T-cell (primary cell): Measurements from ENCODE around the gene FZD10. TPM values are rescaled to one million over a fixed set of nuclear protein-coding genes. Genes with fewer than 3 reads are reported as not detected.

Experiments used
- ATAC-seq, 4 experiments: fragments of 200-7000 bp in 3 of 4; fragments of 150-1000 bp in 1 of 4; cut with Tn5 transposase; replicated peaks in 1 of 4; 1 replicate in 3 of 4; 2 replicates in 1 of 4; pipeline ENCODE4 v1.10.0; 2021; ENCODE audit warnings: moderate library complexity in 3 of 4, mild to moderate bottlenecking in 2 of 4, moderate number of reproducible peaks in 1 of 4
- CTCF ChIA-PET, 2 donors: fragments of 300-600 bp; sonication (Branson Sonifier 250); formaldehyde crosslinking; loops; one replicate each; lab custom pipeline; 2022; ENCODE audit warnings: antibody characterized with exemption in 2 of 2; lab: Charles Lee
- POLR2A ChIA-PET, 2 donors: fragments of 300-600 bp; sonication (Branson Sonifier 250); formaldehyde crosslinking; loops; one replicate each; lab custom pipeline; 2022; ENCODE audit warnings: antibody characterized with exemption in 2 of 2; lab: Charles Lee
- DNase-seq, 35 experiments: peaks; one replicate each; pipeline versions ENCODE4 v3.0.0 to v3.0.0-alpha.2; 2013 to 2023
- H3K27ac ChIP-seq: one replicate; pipeline ENCODE4 v1.5.1; 2013; ENCODE audit warnings: low read length
- H3K27me3 ChIP-seq, 2 experiments: replicated peaks in 1 of 2; 1 replicate in 1 of 2; 2 replicates in 1 of 2; pipeline versions ENCODE4 v1.6.1 to v1.7.0; 2013; ENCODE audit warnings: low read length in 1 of 2, mixed read lengths in 1 of 2; ENCODE audit not compliant: control insufficient read depth in 2 of 2, insufficient read depth in 2 of 2; ENCODE audit errors: extremely low read depth in 1 of 2
- H3K36me3 ChIP-seq, 2 donors: 1 replicate in 1 of 2; 2 replicates in 1 of 2; pipeline versions ENCODE4 v1.6.1 to v1.7.0; 2013; ENCODE audit warnings: low read length in 1 of 2; ENCODE audit not compliant: control insufficient read depth in 2 of 2, insufficient read depth in 1 of 2; ENCODE audit errors: extremely low read depth in 1 of 2
- H3K4me1 ChIP-seq, 2 experiments: 1 replicate in 1 of 2; 2 replicates in 1 of 2; pipeline versions ENCODE4 v1.6.1 to v1.7.0; 2013; ENCODE audit warnings: low read length in 2 of 2, mixed read lengths in 1 of 2; ENCODE audit not compliant: insufficient read depth in 2 of 2, control insufficient read depth in 1 of 2; ENCODE audit errors: extremely low read depth in 1 of 2
- H3K4me3 ChIP-seq, 2 donors: 1 replicate in 1 of 2; 2 replicates in 1 of 2; pipeline versions ENCODE4 v1.5.1 to v1.7.0; 2013; ENCODE audit warnings: mild to moderate bottlenecking in 2 of 2, low read length in 1 of 2, moderate library complexity in 1 of 2; ENCODE audit not compliant: control insufficient read depth in 1 of 2; ENCODE audit errors: extremely low read depth in 1 of 2
- H3K9me3 ChIP-seq: 2 replicates; pipeline ENCODE4 v1.7.0; 2013
- H3K27ac Mint-ChIP-seq, 2 donors: one replicate each; pipeline ENCODE4 v1.8.0; 2020 to 2021; ENCODE audit warnings: mild to moderate bottlenecking in 2 of 2, mixed read lengths in 2 of 2
- H3K27me3 Mint-ChIP-seq, 2 donors: one replicate each; pipeline ENCODE4 v1.8.0; 2021 to 2022; ENCODE audit warnings: mixed read lengths in 2 of 2
- H3K36me3 Mint-ChIP-seq: one replicate; pipeline ENCODE4 v1.8.0; 2021; ENCODE audit warnings: mixed read lengths
- H3K4me1 Mint-ChIP-seq, 3 donors: one replicate each; pipeline ENCODE4 v1.8.0; 2020 to 2022; ENCODE audit warnings: mixed read lengths in 3 of 3, mild to moderate bottlenecking in 1 of 3
- H3K4me3 Mint-ChIP-seq, 3 donors: one replicate each; pipeline ENCODE4 v1.8.0; 2020 to 2022; ENCODE audit warnings: mild to moderate bottlenecking in 3 of 3, mixed read lengths in 3 of 3, moderate library complexity in 3 of 3
- H3K9me3 Mint-ChIP-seq, 3 donors: one replicate each; pipeline ENCODE4 v1.8.0; 2020 to 2022; ENCODE audit warnings: mixed read lengths in 3 of 3
- WGBS: methylation state at CpG from one replicate; pipeline ENCODE4 v1.1.5; 2013; ENCODE audit warnings: missing lambda C conversion rate; ENCODE audit not compliant: insufficient coverage; 5-methylcytosine and 5-hydroxymethylcytosine counted together
- total RNA-seq, 35 experiments: library from RNA in 6 of 35; stranded (reverse) in 6 of 35; fragments of 120-200 nt in 1 of 35; gene quantifications; one replicate each; pipeline versions ENCODE4 v1.2.1 to v1.2.4 and lab custom pipeline; 2013 to 2026

Gene FZD10
- total RNA-seq, 5 donors from 2014 or later (not counting 1 experiment from before 2014, with no cell fraction given) = not detected

DNA sequence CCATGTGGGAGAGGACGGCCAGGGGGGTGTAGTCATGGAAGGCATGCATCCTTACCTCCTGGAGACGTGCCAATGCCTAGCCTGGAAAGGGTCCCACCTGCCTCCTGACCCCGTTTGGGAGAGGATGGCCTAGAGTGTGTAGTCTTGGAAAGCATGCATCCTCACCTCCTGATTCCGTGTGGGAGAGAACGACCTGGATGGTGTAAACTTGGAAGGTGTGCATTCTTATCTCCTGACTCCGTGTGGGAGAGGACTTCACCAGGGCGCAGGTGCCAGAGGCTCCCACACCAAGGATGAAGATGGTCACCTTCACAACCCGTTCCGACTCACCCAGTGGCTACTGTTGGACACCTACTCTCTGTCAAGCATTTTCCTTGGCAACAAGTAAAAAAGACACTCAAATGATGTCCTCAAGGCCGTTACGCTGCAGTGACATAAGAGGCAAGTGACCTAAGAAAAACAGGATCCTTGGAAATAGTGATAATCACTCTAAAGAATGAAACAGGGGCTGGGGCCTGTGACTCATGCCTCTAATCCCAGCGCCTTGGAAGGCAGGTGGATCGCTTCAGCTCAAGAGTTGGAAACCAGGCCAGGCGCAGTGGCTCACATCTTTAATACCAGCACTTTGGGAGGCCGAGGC lies 37.5 kb upstream of the FZD10 start:
- no peak overlapping the region for H3K27ac ChIP-seq
- no peaks in the 10 kb centered on the region for H3K4me1 Mint-ChIP-seq
- H3K9me3 Mint-ChIP-seq = no peaks in the 10 kb centered on the region
- H3K4me3 Mint-ChIP-seq = no peak overlapping the region
- H3K9me3 ChIP-seq = no peaks in the 10 kb centered on the region
- no peak for DNase-seq
- no peak overlapping the region for H3K27ac Mint-ChIP-seq
- no peak for ATAC-seq
- no peaks in the 10 kb centered on the region for H3K36me3 Mint-ChIP-seq
- no peaks in the 10 kb centered on the region for H3K36me3 ChIP-seq
- peaks cover 3 to 5% of the 10 kb centered on the region in 2 donors for H3K27me3 Mint-ChIP-seq
- CTCF ChIA-PET = no interaction called here
- POLR2A ChIA-PET = no interaction called here
- WGBS = 78% methylated on average over 12 of the region's 15 CpGs
- no peak overlapping the region for H3K4me3 ChIP-seq
- no peaks in the 10 kb centered on the region for H3K4me1 ChIP-seq
- peaks cover 0 to 9% of the 10 kb centered on the region in 2 experiments for H3K27me3 ChIP-seq

DNA sequence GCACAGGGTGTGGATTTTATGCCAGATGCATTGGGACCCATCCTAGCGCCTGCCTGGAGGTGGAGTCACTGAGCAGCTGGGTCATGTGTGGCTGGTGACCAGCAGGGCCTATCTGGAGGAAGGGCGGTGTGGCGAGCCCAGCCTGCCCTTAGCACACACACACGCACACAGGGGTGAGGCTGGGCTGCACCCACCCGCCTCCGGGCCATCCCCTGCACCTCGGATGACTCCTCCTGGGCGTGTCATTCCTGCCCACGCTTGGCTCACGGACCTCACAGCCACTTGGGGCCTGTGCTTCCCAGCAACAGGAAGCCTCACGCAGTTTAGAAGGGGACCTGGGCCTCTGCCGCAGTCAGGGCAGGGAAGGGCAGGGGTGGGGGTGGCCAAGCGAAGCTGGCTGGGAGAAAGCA lies 36.2 kb upstream of the FZD10 start:
- WGBS = 70% methylated on average over 12 of the region's 13 CpGs
- H3K27ac ChIP-seq = no peak overlapping the region
- POLR2A ChIA-PET = no interaction called here
- no peaks in the 10 kb centered on the region for H3K4me1 Mint-ChIP-seq
- no peaks in the 10 kb centered on the region for H3K36me3 ChIP-seq
- no peak overlapping the region for H3K4me3 Mint-ChIP-seq
- no peaks in the 10 kb centered on the region for H3K9me3 ChIP-seq
- H3K36me3 Mint-ChIP-seq = no peaks in the 10 kb centered on the region
- CTCF ChIA-PET = no interaction called here
- DNase-seq (no peak), ATAC-seq (no peak)
- H3K27ac Mint-ChIP-seq = no peak overlapping the region
- peaks cover 0 to 8% of the 10 kb centered on the region in 2 experiments for H3K27me3 ChIP-seq
- H3K9me3 Mint-ChIP-seq = no peaks in the 10 kb centered on the region
- no peak overlapping the region for H3K4me3 ChIP-seq
- no peaks in the 10 kb centered on the region for H3K4me1 ChIP-seq
- H3K27me3 Mint-ChIP-seq = no peaks in the 10 kb centered on the region

DNA sequence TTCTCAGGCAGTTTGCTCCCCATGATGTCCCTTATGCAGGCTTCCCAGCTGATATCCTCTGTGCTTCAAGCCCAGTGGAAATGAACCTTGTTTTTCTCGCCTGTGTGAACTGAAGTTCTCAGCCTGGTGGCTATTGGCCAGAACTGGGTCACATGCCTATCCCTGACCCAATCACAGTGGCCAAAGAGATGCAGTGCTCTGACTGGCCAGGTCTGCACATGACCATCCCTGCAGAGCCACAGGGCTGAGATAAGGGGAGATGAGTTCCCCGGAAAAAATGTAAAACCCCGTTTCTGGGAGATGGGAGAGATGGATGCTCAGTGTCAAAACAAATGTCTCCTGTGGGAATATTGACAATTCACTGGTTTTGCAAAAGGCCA lies 34.7 kb upstream of the FZD10 start:
- ChIA-PET POLR2A (no interaction called here), CTCF (no interaction called here)
- no peak overlapping the region for H3K4me3 Mint-ChIP-seq
- DNase-seq = no peak
- no peaks in the 10 kb centered on the region for H3K4me1 ChIP-seq
- peaks cover 0 to 10% of the 10 kb centered on the region in 2 experiments for H3K27me3 ChIP-seq
- no peak overlapping the region for H3K27ac Mint-ChIP-seq
- 79% methylated on average over 2 of the region's 3 CpGs for WGBS
- no peaks in the 10 kb centered on the region for H3K36me3 ChIP-seq
- no peak overlapping the region for H3K4me3 ChIP-seq
- no peaks in the 10 kb centered on the region for H3K9me3 Mint-ChIP-seq
- H3K36me3 Mint-ChIP-seq = no peaks in the 10 kb centered on the region
- no peaks in the 10 kb centered on the region for H3K9me3 ChIP-seq
- ATAC-seq = no peak
- no peak overlapping the region for H3K27ac ChIP-seq
- no peaks in the 10 kb centered on the region for H3K4me1 Mint-ChIP-seq
- H3K27me3 Mint-ChIP-seq = peaks cover 0 to 5% of the 10 kb centered on the region in 2 donors

DNA sequence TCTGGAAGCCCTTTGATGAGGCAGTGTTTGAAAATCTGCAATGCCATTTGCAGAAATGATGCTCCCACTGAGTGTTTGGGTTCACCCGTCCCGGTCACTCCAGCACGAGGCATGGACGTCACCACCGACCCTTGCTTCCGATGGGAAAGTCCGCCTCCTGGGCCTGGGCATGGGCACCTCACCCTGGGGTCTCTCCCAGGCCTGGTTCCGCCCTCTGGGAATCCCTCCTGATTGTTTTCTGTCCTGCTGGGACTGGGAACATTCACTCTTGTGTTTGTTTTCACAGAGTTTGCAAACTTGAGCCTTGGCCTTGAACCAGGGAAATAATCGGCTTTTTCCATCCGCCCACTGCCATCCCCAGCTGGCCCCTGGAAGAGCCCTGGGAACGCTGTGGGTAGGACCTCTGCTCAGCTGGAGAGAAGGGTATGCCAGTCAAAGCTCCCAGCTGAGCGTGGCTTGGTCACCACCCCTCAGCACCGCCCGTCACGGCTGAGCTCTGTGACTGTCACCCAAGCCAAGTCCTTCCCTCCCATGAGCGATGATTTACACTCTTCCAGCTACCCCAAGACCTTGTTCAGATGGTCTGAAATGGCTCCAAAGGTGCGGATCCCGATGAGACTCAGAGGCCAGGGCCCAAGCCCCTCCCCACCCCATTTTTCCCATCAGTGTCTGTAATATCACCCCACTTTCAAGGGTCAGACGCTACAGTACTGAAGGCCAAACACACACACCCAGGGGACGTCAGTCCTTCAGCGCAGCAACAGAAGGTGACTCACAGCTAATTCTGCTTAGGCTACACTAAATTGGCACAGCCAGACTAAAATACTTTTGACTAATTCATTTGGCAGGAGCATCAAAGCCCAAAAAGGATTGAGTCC lies 34.1 kb upstream of the FZD10 start:
- CTCF ChIA-PET = no interaction called here
- WGBS = 88% methylated on average over 21 of the region's 21 CpGs
- POLR2A ChIA-PET = no interaction called here

DNA sequence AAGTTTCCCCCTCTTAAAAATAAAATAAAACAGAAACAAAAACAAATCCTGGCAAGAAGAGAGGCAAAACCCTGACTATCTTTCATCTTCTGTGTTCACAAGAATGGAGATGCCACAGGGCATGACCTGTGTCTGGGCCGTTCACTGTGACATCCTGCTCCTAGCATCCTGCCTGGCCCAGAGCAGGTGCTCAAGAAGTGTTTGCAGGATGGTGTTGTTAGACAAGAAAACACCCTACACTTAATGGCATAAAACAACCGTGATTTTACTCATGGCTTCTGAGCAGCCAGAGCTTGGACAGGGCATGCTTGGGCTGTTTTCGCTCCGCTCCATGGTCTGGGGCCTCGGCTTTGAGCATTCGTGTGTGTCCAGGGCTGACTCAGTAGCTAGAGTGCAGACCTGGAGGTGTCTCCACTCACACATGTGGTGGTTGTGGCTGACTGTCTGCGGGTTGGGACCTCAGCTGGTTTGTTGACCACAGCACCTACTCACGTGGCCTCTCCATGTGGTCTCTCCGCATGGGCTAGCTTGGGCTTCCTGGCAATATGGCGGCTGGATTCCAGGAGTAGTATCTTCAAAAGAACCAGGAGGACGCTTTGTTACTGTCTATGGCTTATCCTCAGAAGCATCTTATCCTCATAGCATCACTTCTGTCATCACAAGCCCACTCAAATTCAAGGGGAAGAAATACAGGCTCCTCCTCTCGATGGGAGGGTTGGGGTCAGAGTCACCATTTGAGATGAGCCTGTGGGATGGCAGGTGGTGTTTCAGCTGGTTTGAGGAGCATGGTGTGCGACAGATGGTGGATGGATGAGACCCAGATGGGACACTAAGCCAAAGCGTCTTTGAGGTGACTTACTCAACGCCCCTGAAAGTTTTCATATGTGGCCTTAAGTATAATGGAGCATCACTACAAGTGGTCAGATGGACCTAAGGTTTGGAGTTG lies 33.2 kb upstream of the FZD10 start:
- no peaks in the 10 kb centered on the region for H3K9me3 ChIP-seq
- 88% methylated on average over 6 of the region's 15 CpGs for WGBS
- ATAC-seq = no peak
- no peak for DNase-seq
- Mint-ChIP-seq H3K27me3 (peaks cover 0 to 5% of the 10 kb centered on the region in 2 donors), H3K9me3 (no peaks in the 10 kb centered on the region), H3K4me1 (peaks cover 0 to 4% (median 2%) of the 10 kb centered on the region in 3 donors), H3K27ac (no peak overlapping the region), H3K36me3 (no peaks in the 10 kb centered on the region), H3K4me3 (no peak overlapping the region)
- H3K4me1 ChIP-seq = peaks cover 0 to 9% of the 10 kb centered on the region in 2 experiments
- no peaks in the 10 kb centered on the region for H3K36me3 ChIP-seq
- H3K27ac ChIP-seq = no peak overlapping the region
- H3K27me3 ChIP-seq = peaks cover 0 to 9% of the 10 kb centered on the region in 2 experiments
- no peak overlapping the region for H3K4me3 ChIP-seq
- POLR2A ChIA-PET = no interaction called here
- CTCF ChIA-PET = no interaction called here

More for the DNA sequence above, 34.1 kb upstream of the FZD10 start:
- DNase-seq = no peak
- Mint-ChIP-seq H3K36me3 (no peaks in the 10 kb centered on the region), H3K9me3 (no peaks in the 10 kb centered on the region), H3K27me3 (peaks cover 0 to 5% of the 10 kb centered on the region in 2 donors), H3K27ac (no peak overlapping the region), H3K4me3 (no peak overlapping the region), H3K4me1 (peaks cover 0 to 2% (median 0%) of the 10 kb centered on the region in 3 donors)
- ATAC-seq = no peak
- Histone ChIP-seq H3K27ac (no peak overlapping the region), H3K27me3 (peaks cover 0 to 9% of the 10 kb centered on the region in 2 experiments), H3K36me3 (no peaks in the 10 kb centered on the region), H3K4me3 (no peak overlapping the region), H3K9me3 (no peaks in the 10 kb centered on the region), H3K4me1 (peaks cover 0 to 3% of the 10 kb centered on the region in 2 experiments)

DNA sequence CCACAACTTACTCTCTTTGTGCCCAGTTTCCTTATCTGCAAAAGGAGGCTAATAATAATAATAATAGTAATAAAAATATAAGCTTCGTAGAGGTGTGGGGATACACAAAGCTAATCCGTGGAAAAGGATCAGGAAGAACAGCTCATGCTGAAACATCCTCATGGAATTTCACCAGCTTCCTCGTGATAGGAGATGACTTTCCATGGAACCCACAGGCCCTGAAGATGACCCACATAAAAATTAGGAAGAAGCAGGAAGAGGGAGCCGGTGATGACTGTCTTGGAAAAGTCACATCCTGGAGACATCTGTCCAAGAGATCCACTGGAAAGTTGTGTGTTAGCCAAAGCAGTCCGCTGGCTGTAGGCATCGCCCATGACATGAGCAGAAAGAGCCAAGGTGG lies 31.9 kb upstream of the FZD10 start:
- CTCF ChIA-PET = interaction anchor here in 1 of 2 donors (0.9 kb wide), 1 partner anchor 99 kb away, joined by 3 read pairs; no protein-coding TSS in a partner anchor
- Mint-ChIP-seq H3K27ac (no peak overlapping the region), H3K4me1 (peaks cover 0 to 4% (median 2%) of the 10 kb centered on the region in 3 donors), H3K9me3 (peaks cover 0 to 7% (median 2%) of the 10 kb centered on the region in 3 donors), H3K27me3 (peaks cover 0 to 5% of the 10 kb centered on the region in 2 donors), H3K4me3 (no peak overlapping the region), H3K36me3 (no peaks in the 10 kb centered on the region)
- POLR2A ChIA-PET = no interaction called here
- peaks cover 0 to 9% of the 10 kb centered on the region in 2 experiments for H3K27me3 ChIP-seq
- DNase-seq = no peak
- H3K4me3 ChIP-seq = no peak overlapping the region
- ATAC-seq = no peak
- no peaks in the 10 kb centered on the region for H3K36me3 ChIP-seq
- 91% methylated on average over 3 of the region's 6 CpGs for WGBS
- no peaks in the 10 kb centered on the region for H3K9me3 ChIP-seq
- H3K27ac ChIP-seq = no peak overlapping the region
- H3K4me1 ChIP-seq = peaks cover 0 to 9% of the 10 kb centered on the region in 2 experiments
